Nephron progenitor cell (in vitro differentiated cells): ENCODE data around the gene TTLL12.

Experiments used
- DNase-seq: peaks from one replicate; pipeline ENCODE4 v3.0.0; 2021
- H3K27ac Mint-ChIP-seq: 2 replicates; pipeline ENCODE4 v1.8.0; 2021; ENCODE audit warnings: mild to moderate bottlenecking, moderate library complexity, mixed read lengths
- H3K27me3 Mint-ChIP-seq: 2 replicates; pipeline ENCODE4 v1.8.0; 2021; ENCODE audit warnings: mild to moderate bottlenecking, low read depth, mixed read lengths; ENCODE audit not compliant: poor library complexity
- H3K36me3 Mint-ChIP-seq: 2 replicates; pipeline ENCODE4 v1.8.0; 2021; ENCODE audit warnings: low read depth, mixed read lengths
- H3K4me1 Mint-ChIP-seq: 2 replicates; pipeline ENCODE4 v1.8.0; 2021; ENCODE audit warnings: mixed read lengths
- H3K4me3 Mint-ChIP-seq: 2 replicates; pipeline ENCODE4 v1.8.0; 2021; ENCODE audit warnings: mild to moderate bottlenecking, moderate library complexity, mixed read lengths
- H3K9me3 Mint-ChIP-seq: 2 replicates; pipeline ENCODE4 v1.8.0; 2021; ENCODE audit warnings: mild to moderate bottlenecking, moderate library complexity, mixed read lengths
- CTCF ChIP-seq: fragments of 200-600 bp; sonication (generic); IDR thresholded peaks from 2 replicates; pipeline ENCODE4 v1.5.0; 2021; ENCODE audit warnings: antibody characterized with exemption

Gene TTLL12

DNA sequence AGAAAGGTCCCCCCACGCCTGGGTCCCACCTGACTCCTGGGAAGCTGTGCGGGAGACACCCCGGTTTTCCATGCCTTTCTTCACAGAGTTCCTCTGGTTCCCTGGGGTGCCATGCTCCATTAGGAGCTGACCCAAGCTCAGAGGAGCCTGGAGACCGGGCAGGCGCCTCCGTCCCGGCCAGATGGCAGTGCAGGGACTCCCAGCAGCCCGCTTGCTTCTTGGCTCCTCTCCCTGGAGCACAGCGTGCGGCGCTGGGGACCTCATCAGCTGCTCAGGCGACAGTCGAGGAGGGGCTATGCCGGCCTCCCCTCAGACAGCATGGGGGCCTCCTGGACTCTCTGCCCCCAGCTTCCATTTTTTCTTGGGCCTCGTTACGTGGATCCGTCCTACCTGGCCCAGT, 13.1 kb upstream of the TTLL12 start:
- no peak for DNase-seq
- H3K27me3 Mint-ChIP-seq: peaks cover 10% of the 10 kb centered on the region
- no peak for TF ChIP-seq CTCF
- no peak overlapping the region for H3K4me3 Mint-ChIP-seq
- peaks cover 23% of the 10 kb centered on the region for H3K36me3 Mint-ChIP-seq
- H3K4me1 Mint-ChIP-seq: peaks cover 26% of the 10 kb centered on the region
- H3K27ac Mint-ChIP-seq: no peak overlapping the region
- no peaks in the 10 kb centered on the region for H3K9me3 Mint-ChIP-seq

DNA sequence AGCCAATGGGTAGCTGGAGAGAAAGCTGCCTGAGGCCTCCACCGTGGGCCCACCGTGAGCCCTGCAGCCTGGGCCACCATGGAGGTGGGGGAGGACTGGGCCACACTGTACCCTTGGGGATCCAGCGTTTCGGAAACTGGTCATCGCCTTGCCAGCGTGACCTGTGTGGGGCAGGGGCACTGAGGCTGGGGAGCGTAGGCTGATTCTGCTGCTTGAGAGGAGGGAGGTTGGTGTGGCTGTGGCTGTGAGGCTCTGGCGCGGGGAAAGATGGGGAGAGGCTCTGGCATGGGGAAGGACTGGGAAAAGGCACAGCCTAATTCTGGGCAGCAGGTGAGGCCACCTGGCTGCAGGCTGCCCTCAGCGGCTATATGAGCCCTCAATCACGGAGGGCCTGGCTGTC, 12.6 kb upstream of the TTLL12 start:
- no peak for TF ChIP-seq CTCF
- peaks cover 14% of the 10 kb centered on the region for H3K27me3 Mint-ChIP-seq
- H3K27ac Mint-ChIP-seq: no peak overlapping the region
- H3K4me3 Mint-ChIP-seq: no peak overlapping the region
- H3K4me1 Mint-ChIP-seq: peaks cover 24% of the 10 kb centered on the region
- H3K9me3 Mint-ChIP-seq: no peaks in the 10 kb centered on the region
- H3K36me3 Mint-ChIP-seq: peaks cover 23% of the 10 kb centered on the region
- no peak for DNase-seq

DNA sequence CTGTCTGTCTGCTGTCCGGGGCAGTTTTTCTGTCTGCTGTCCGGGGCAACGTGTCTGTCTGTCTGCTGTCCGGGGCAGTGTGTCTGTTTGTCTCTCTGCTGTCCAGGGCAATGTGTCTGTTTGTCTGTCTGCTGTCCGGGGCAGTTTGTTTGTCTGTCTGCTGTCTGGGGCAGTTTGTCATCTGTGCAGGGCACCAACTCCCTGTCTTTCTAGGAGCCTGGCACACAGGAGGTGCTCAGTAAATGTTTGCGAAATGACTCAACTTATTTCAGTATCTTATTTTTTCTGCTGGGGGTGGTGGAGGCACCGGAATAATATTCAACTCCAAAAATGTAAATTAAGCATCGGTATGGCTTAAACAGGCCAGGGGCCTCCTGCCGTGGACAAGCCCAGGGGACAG, 12.0 kb upstream of the TTLL12 start:
- Mint-ChIP-seq H3K27me3 (peaks cover 18% of the 10 kb centered on the region), H3K27ac (peak overlapping the region; percentile 64), H3K9me3 (no peaks in the 10 kb centered on the region), H3K36me3 (peaks cover 23% of the 10 kb centered on the region), H3K4me3 (no peak overlapping the region), H3K4me1 (peaks cover 20% of the 10 kb centered on the region)
- no peak for TF ChIP-seq CTCF
- no peak for DNase-seq

GRCh38 chr22:43198126-43198525, 11.2 kb upstream of the TTLL12 start:
- DNase-seq: no peak
- Mint-ChIP-seq H3K36me3 (peaks cover 23% of the 10 kb centered on the region), H3K4me1 (peaks cover 12% of the 10 kb centered on the region), H3K4me3 (no peak overlapping the region), H3K9me3 (no peaks in the 10 kb centered on the region), H3K27ac (no peak overlapping the region), H3K27me3 (peaks cover 18% of the 10 kb centered on the region)
- TF ChIP-seq CTCF: no peak

- H3K27me3 Mint-ChIP-seq: peaks cover 16% of the 10 kb centered on the region
- H3K27ac Mint-ChIP-seq: no peak overlapping the region
- H3K9me3 Mint-ChIP-seq: no peaks in the 10 kb centered on the region
- H3K4me1 Mint-ChIP-seq: peaks cover 4% of the 10 kb centered on the region
- TF ChIP-seq CTCF: no peak
- peaks cover 17% of the 10 kb centered on the region for H3K36me3 Mint-ChIP-seq
- DNase-seq: no peak
- no peak overlapping the region for H3K4me3 Mint-ChIP-seq
Measured at GRCh38 chr22:43197271-43197941, 10.5 kb upstream of the TTLL12 start.

DNA sequence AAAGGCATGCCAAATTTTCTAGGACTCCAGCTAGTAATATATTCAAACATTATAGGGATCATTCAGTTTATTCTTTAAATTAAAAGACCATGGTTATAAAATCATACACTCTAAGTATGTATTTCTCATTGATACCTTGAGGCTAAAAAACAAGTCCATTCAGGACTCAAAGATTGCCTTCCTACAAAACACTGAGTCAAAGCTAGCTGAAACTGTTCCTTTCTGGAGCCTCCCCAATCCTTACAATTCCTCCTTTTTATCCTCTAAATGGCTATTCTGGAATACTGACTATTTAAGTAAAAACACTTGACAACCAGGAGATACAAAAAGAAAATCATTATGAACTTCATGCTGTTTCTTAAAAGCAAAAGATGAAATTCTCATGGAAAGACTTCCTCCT, 4.9 kb upstream of the TTLL12 start:
- no peaks in the 10 kb centered on the region for H3K4me1 Mint-ChIP-seq
- no peak overlapping the region for H3K4me3 Mint-ChIP-seq
- H3K36me3 Mint-ChIP-seq: no peaks in the 10 kb centered on the region
- no peak for DNase-seq
- no peak overlapping the region for H3K27ac Mint-ChIP-seq
- H3K27me3 Mint-ChIP-seq: peaks cover 30% of the 10 kb centered on the region
- peaks cover 21% of the 10 kb centered on the region for H3K9me3 Mint-ChIP-seq
- no peak for TF ChIP-seq CTCF
